ENCODE results near the gene HSD17B11.
"Not testable (repeated sequence)": the region's sequence is repeated elsewhere in the genome, so short reads cannot be mapped to it uniquely, and the experiment has no call there.

HSD17B11 gene

DNA sequence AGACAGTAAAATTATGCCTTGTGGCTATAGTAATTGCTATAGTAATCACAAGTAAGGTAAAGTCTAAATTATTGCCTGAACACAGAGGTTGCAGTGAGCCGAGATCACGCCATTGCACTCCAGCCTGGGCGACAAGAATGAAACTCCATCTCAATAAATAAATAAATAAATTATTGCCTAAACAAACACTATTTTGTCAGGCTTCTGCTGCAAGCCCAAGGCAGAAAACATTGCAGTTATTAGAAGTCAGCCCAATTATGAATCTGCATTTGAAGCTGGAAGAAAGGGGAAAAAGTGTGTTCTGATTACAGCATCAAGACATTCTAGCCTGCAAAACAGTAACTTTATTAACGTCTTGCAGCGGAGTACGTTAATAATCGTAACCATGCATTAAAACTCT is 85.4 kb downstream of the HSD17B11 start:
- DNase-seq (ENCODE audit: low read depth) = no peak

DNA sequence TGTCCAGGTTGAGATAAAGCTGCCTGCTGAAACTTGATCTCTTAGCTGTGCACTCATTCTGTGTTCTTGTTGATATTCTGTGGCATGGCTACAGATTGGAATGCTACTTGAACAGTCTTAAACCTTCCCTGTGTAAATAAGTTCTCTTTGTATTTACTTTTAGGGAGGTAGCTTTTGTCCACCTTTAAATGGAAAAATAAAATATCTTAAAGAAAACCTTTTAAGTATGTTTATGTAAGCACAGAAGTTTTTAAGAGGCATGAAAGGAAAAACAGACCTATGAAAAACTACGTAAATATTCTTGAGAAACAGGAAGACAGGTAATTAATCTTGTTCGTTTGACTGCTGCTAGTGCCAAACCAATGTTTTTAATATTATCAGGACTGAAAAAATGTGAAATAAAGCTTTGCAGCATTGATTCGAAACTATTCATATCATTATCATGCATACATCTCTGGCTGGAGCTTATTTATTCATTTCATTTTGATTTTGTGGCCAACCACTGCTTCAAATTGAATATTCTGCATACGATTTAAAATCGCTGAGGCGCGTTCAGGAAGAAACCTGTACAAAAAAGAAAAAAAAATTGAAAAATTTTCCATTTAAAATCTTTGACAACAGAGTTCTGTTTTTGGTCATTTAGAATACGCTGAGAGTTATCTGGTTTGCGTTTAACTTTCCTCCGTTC is 86.1 kb downstream of the HSD17B11 start:
- DNase-seq (ENCODE audit: low read depth) = no peak

DNA sequence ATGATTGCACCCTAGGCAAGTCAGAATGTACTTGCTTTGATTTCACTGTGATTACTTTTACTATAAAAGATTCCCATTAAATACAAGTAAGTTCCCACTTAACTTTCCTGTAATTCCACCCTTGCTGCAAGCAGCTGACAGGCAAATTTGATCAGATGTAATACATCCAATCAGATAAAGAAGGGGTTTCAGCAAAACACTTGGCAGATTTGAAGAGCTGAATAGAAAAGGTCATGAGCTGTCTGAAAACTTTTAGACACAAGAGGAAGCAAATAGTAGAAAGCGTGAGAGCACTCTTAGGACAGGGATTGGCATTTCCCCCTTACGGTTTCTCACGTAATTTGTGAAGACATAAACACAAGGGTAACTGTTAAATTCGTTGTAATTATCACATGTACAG is 91.1 kb downstream of the HSD17B11 start:
- DNase-seq (ENCODE audit: low read depth) = no peak

DNA sequence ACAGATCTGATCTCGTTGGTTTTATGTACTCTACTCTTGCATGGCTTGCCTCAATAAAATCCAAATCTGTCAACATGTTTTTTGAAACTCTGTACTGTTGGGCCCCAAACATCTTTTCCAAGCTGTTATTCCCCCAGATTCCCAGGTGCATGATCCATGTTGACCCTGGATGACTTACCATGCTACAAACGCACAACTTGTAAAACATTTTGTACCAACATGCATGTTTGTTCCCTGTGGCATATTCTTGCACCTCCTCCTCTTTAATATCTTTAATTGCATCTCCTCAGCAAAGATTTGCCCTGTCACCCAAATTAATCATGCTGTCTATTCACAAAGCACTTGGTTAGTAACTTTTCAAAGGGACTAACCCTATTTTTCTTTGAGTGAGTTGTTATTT is 92.6 kb downstream of the HSD17B11 start:
- DNase-seq (ENCODE audit: low read depth) = no peak

DNA sequence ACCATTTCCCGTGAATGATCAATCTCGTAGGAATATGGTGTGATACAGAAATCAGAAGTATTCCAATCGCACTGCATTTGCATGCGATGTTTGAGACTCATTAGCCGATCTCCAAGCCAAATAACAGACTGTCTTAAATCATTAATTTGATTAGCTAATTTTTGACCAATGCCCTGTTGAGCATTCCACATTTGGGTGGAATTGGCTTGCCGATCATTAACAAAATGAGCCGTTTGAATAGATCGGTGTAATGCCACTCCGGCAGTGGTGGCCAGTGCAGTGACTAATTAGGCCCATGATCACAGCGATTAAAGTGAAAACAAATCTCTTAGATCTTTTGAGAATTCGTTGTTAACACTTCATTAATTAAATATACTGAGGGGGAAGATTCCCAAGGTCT is 96.1 kb downstream of the HSD17B11 start:
- DNase-seq (ENCODE audit: low read depth) = not testable (repeated sequence)

DNA sequence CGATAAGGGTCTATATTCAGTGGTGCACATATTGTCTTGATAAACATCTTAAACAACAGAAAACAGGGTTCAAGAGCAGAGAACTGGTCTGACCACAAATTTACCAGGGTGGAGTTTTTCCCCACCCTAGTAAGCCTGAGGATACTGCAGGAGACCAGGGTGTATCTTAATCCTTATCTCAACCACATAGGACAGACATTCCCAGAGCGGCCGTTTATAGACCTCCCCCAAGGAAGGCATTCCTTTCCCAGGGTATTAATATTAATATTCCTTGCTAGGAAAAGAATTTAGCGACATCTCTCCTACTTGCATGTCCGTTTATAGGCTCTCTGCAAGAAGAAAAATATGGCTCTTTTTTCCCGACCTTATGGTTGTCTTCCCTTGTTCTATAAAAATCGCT is 97.1 kb downstream of the HSD17B11 start:
- DNase-seq (ENCODE audit: low read depth) = not testable (repeated sequence)

DNA sequence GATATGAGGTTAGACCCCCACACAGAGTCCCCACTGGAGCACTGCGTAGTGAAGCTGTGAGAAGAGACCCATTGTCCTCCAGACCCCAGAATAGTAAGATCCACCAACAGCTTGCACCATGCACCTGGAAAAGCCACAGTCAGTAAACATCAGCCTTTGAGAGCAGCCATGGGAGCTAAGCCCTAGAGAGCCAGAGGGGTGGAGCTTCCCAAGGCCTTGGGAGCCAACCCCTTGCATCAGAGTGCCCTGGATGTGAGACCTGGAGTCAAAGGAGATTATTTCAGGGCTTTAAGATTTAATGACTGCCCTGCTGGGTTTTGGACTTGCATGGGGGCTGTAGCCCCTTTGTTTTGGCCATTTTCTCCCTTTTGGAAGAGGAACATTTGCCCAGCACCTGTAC is 104.0 kb downstream of the HSD17B11 start:
- DNase-seq (ENCODE audit: low read depth) = no peak

All from HS-5 (cell line).